K562 (cell line): Measurements from ENCODE around the gene BCCIP. TPM values are rescaled to one million over a fixed set of nuclear protein-coding genes. Genes with fewer than 3 reads are reported as not detected.

Experiments
- ATAC-seq: fragments of 200-7000 bp; cut with Tn5 transposase; 3 replicates; pipeline ENCODE4 v1.9.1; 2020; ENCODE audit warnings: moderate library complexity
- BruUV-seq: library from RNA; stranded (reverse); fragments of 400-500 nt; replicated peaks from 2 replicates; lab custom pipeline; 2021; lab: Mats Ljungman, UMichigan
- CTCF ChIA-PET: fragments of 300-600 bp; formaldehyde crosslinking; extraction: SDS; loops from one replicate; lab custom pipeline; 2021; ENCODE audit warnings: low intra/inter-chr PET ratio; lab: Yijun Ruan, JAX
- POLR2A ChIA-PET: fragments of 300-600, 350-650 bp; sonication (Branson Sonifier 250); formaldehyde crosslinking; extraction: SDS; loops from one replicate; lab custom pipeline; 2021; ENCODE audit warnings: antibody characterized with exemption, inconsistent platforms; lab: Yijun Ruan, JAX
- DNase-seq, 4 experiments: peaks; one replicate each; pipeline versions ENCODE4 v3.0.0 to v3.0.0-alpha.2; 2011 to 2018; ENCODE audit warnings: low spot score in 3 of 4, mixed read lengths in 3 of 4; ENCODE audit errors: extremely low read depth in 1 of 4
- FAIRE-seq: peaks from 2 replicates; lab custom pipeline; 2011; peaks lifted over from hg19 to GRCh38; lab: Jason Lieb, UNC
- H2AFZ ChIP-seq: 2 replicates; pipeline ENCODE4 v1.6.0; 2011; ENCODE audit warnings: low read depth, low read length, control low read depth, inconsistent platforms
- H3K27ac ChIP-seq: fragments of 200-600 bp; 3 replicates; pipeline ENCODE4 v1.8.0; 2011; ENCODE audit warnings: low read depth, mild to moderate bottlenecking, control low read depth, inconsistent platforms, low read length, moderate library complexity, mixed read lengths; ENCODE audit errors: extremely low read depth
- H3K27me3 ChIP-seq, 2 experiments: fragments of 300-600 bp in 1 of 2; 2 replicates in 1 of 2; 3 replicates in 1 of 2; pipeline versions ENCODE4 v1.6.0 to v1.8.0; 2011; ENCODE audit warnings: inconsistent platforms in 2 of 2, low read length in 2 of 2, mild to moderate bottlenecking in 1 of 2, mixed read lengths in 1 of 2, moderate library complexity in 1 of 2; ENCODE audit not compliant: control insufficient read depth in 2 of 2, insufficient read depth in 2 of 2
- H3K36me3 ChIP-seq: fragments of 300-600 bp; 3 replicates; pipeline ENCODE4 v1.8.0; 2011; ENCODE audit warnings: mild to moderate bottlenecking, low read length, inconsistent platforms; ENCODE audit not compliant: control insufficient read depth, insufficient read depth
- H3K4me1 ChIP-seq, 2 experiments: fragments of 200-600 bp in 1 of 2; replicated peaks in 1 of 2; 2 replicates in 1 of 2; 3 replicates in 1 of 2; pipeline versions ENCODE4 v1.5.1 to v1.8.0; 2011; ENCODE audit warnings: inconsistent platforms in 2 of 2, low read length in 2 of 2, mild to moderate bottlenecking in 1 of 2, mixed read lengths in 1 of 2, moderate library complexity in 1 of 2; ENCODE audit not compliant: control insufficient read depth in 2 of 2, insufficient read depth in 2 of 2
- H3K4me2 ChIP-seq: 2 replicates; pipeline ENCODE4 v1.6.1; 2011; ENCODE audit warnings: low read length, control low read depth, inconsistent platforms, mixed read lengths; ENCODE audit not compliant: insufficient read depth
- H3K4me3 ChIP-seq: fragments of 200-600 bp; sonication (generic), shearing (Covaris generic); 2 replicates; pipeline ENCODE4 v1.5.1; 2016; ENCODE audit warnings: control low read depth, inconsistent platforms
- H3K79me2 ChIP-seq: fragments of 200-600 bp; 3 replicates; pipeline ENCODE4 v1.8.0; 2011; ENCODE audit warnings: low read length, inconsistent platforms; ENCODE audit not compliant: control insufficient read depth, insufficient read depth
- H3K9ac ChIP-seq, 2 experiments: 2 replicates each; pipeline versions ENCODE4 v1.6.0 to v1.6.1; 2011; ENCODE audit warnings: low read depth in 2 of 2, low read length in 2 of 2, control low read depth in 1 of 2, inconsistent platforms in 1 of 2, mild to moderate bottlenecking in 1 of 2, mixed read lengths in 1 of 2; ENCODE audit not compliant: insufficient read depth in 1 of 2
- H3K9me1 ChIP-seq: one replicate; pipeline ENCODE4 v1.6.0; 2011; ENCODE audit warnings: inconsistent platforms, mild to moderate bottlenecking, low read length, moderate library complexity; ENCODE audit not compliant: control insufficient read depth, insufficient read depth
- H3K9me3 ChIP-seq: replicated peaks from 2 replicates; pipeline ENCODE4 v1.5.1; 2011; ENCODE audit warnings: low read depth, low read length, inconsistent platforms; ENCODE audit not compliant: control insufficient read depth, insufficient read depth
- H4K20me1 ChIP-seq: replicated peaks from 2 replicates; pipeline ENCODE4 v1.6.1; 2011; ENCODE audit warnings: low read length, inconsistent platforms, mixed read lengths; ENCODE audit not compliant: control insufficient read depth, insufficient read depth
- HIVEP1 ChIP-seq: fragments of 250-450 bp; sonication (Bioruptor Pico); IDR thresholded peaks from 2 replicates; pipeline ENCODE4 v1.4.0; 2020; ENCODE audit warnings: mild to moderate bottlenecking
- RFX1 ChIP-seq: fragments of 450-650 bp; IDR thresholded peaks from 2 replicates; pipeline ENCODE4 v1.6.1; 2016; ENCODE audit warnings: mild to moderate bottlenecking, moderate library complexity
- WGBS: fragments of 100-300 bp; shearing (Covaris generic); methylation state at CpG from one replicate; pipeline ENCODE4 v1.1.6; 2016; ENCODE audit warnings: low coverage, mixed read lengths; ENCODE audit not compliant: insufficient coverage; ENCODE audit errors: missing lambda C conversion rate; 5-methylcytosine and 5-hydroxymethylcytosine counted together
- in situ Hi-C: fragments of 300-500 bp; cut with MboI; formaldehyde crosslinking; loops from 4 replicates; pipeline ENCODE4 v1.15.0; 2018; ENCODE audit warnings: inconsistent platforms, mixed read lengths
- intact Hi-C: fragments of 100-400 bp; cut with micrococcal nuclease; formaldehyde crosslinking; loops from 2 replicates; pipeline ENCODE4 v1.14.2; 2022
- polyA plus RNA-seq, 8 experiments: library from polyadenylated mRNA; depleted of rRNA in 4 of 8; stranded (reverse) in 5 of 8; unstranded in 3 of 8; fragments of >200 nt; fragmentation: Nextera tagmentation in 2 of 8; fragmentation: Illumina TruSeq in 1 of 8; extraction: Ambion mirVana in 2 of 8; extraction: Trizol in 1 of 8; gene quantifications; 2 replicates each; pipeline versions ENCODE4 v1.2.1 to v1.2.3, GENCODE V29; 2011 to 2014; ENCODE audit warnings: inconsistent platforms in 1 of 8, missing spikeins in 1 of 8
- total RNA-seq, 7 experiments: library from RNA; depleted of rRNA in 6 of 7; stranded (reverse); fragments of >200 nt in 6 of 7; fragmentation: Illumina TruSeq in 2 of 7; extraction: Trizol in 2 of 7; gene quantifications; 2 replicates each; pipeline versions ENCODE4 v1.2.1 to v1.2.3, GENCODE V29; 2011 to 2021; ENCODE audit warnings: low replicate concordance in 1 of 7
- TF ChIP-seq, protein P1 (sequence below): fragments of 450-650 bp; IDR thresholded peaks from 2 replicates; pipeline ENCODE4 v1.6.1; 2016; ENCODE audit warnings: low read depth

The BCCIP gene
- total and polyA plus RNA-seq, 9 of the 15 experiments (the other 6 are each of a cell fraction or from before 2014, with no cell fraction given): 95.1 to 204 (median 163) TPM

DNA sequence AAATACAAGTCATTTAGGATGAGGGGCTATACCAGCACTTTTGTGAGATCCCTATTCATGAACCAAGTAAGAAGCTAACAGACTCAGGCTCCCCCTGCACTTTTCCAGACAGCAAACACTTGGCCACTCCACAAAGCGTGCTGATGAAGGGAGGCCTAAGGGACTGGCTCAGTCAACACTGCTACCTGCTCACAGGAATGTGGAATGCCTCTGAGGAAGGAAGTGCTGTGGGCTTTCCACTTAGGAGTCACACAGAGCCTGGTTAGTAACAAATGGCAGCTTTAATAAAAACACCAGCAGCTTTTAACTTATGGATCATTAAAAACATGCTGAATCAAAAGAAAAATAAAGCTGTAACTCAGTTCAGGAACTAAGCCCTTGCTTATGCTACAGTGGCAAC is 15.3 kb upstream of the BCCIP start (continued):
- TF ChIP-seq, protein P1, sequence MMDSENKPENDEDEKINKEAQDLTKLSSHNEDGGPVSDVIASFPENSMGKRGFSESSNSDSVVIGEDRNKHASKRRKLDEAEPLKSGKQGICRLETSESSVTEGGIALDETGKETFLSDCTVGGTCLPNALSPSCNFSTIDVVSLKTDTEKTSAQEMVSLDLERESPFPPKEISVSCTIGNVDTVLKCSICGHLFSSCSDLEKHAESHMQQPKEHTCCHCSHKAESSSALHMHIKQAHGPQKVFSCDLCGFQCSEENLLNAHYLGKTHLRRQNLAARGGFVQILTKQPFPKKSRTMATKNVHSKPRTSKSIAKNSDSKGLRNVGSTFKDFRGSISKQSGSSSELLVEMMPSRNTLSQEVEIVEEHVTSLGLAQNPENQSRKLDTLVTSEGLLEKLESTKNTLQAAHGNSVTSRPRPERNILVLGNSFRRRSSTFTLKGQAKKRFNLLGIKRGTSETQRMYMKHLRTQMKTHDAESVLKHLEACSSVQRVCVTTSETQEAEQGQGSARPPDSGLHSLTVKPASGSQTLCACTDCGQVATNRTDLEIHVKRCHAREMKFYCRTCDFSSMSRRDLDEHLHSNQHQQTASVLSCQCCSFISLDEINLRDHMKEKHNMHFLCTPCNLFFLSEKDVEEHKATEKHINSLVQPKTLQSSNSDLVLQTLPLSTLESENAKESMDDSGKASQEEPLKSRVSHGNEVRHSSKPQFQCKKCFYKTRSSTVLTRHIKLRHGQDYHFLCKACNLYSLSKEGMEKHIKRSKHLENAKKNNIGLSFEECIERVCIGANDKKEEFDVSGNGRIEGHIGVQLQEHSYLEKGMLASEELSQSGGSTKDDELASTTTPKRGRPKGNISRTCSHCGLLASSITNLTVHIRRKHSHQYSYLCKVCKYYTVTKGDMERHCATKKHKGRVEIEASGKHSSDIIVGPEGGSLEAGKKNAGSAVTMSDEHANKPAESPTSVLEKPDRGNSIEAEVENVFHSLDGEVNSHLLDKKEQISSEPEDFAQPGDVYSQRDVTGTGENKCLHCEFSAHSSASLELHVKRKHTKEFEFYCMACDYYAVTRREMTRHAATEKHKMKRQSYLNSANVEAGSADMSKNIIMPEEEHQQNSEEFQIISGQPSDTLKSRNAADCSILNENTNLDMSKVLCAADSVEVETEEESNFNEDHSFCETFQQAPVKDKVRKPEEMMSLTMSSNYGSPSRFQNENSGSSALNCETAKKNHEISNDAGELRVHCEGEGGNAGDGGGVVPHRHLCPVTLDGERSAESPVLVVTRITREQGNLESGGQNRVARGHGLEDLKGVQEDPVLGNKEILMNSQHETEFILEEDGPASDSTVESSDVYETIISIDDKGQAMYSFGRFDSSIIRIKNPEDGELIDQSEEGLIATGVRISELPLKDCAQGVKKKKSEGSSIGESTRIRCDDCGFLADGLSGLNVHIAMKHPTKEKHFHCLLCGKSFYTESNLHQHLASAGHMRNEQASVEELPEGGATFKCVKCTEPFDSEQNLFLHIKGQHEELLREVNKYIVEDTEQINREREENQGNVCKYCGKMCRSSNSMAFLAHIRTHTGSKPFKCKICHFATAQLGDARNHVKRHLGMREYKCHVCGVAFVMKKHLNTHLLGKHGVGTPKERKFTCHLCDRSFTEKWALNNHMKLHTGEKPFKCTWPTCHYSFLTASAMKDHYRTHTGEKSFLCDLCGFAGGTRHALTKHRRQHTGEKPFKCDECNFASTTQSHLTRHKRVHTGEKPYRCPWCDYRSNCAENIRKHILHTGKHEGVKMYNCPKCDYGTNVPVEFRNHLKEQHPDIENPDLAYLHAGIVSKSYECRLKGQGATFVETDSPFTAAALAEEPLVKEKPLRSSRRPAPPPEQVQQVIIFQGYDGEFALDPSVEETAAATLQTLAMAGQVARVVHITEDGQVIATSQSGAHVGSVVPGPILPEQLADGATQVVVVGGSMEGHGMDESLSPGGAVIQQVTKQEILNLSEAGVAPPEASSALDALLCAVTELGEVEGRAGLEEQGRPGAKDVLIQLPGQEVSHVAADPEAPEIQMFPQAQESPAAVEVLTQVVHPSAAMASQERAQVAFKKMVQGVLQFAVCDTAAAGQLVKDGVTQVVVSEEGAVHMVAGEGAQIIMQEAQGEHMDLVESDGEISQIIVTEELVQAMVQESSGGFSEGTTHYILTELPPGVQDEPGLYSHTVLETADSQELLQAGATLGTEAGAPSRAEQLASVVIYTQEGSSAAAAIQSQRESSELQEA: no peak

DNA sequence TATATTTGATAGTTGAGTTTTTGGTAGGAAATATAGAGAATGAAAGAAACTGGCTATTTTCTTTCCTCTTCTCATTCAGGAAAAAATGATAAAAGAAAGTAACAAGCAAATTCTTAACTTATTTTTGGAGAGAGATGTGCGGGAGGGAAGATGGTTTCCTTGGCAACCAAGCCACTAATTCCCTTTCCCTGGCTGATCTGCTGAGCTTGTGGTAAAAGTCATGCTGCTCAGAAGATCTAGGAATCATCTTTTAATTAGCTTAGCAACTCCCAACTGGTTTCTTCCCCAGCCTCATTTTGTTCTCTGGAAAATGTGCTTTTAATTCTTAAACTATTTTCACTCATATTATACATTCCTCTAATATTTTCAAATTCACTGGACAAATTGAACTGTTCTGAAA is 12.1 kb upstream of the BCCIP start:
- no peak overlapping the region for H2AFZ ChIP-seq
- ChIA-PET POLR2A (no interaction called here), CTCF (no interaction called here)
- H3K9ac ChIP-seq: no peak overlapping the region
- H3K36me3 ChIP-seq: peaks cover 43% of the 10 kb centered on the region
- peaks cover 34% of the 10 kb centered on the region for H3K79me2 ChIP-seq
- no peak overlapping the region for H3K4me3 ChIP-seq
- ATAC-seq (no peak), FAIRE-seq (peak; percentile 23), DNase-seq (no peak)
- peaks cover 0 to 25% of the 10 kb centered on the region in 2 experiments; a peak in 4 of 5 replicates for H3K4me1 ChIP-seq
- 75% methylated on average over 1 of the region's 1 CpG for WGBS
- in situ Hi-C loops: no loop called here
- no peaks in the 10 kb centered on the region for H3K27me3 ChIP-seq
- intact Hi-C loops: no loop called here
- no peak overlapping the region for H3K27ac ChIP-seq
- no peaks in the 10 kb centered on the region for H3K9me1 ChIP-seq
- H4K20me1 ChIP-seq: no peaks in the 10 kb centered on the region
- TF ChIP-seq RFX1 (peak; percentile 55; the same call in 1 of the 2 replicates), HIVEP1 (CRISPR knock-in tag) (no peak)
- BruUV-seq: no TSS peak
- no peaks in the 10 kb centered on the region for H3K9me3 ChIP-seq
- H3K4me2 ChIP-seq: no peak overlapping the region
